ENCODE data around the gene DCST2.

DCST2 gene

DNA sequence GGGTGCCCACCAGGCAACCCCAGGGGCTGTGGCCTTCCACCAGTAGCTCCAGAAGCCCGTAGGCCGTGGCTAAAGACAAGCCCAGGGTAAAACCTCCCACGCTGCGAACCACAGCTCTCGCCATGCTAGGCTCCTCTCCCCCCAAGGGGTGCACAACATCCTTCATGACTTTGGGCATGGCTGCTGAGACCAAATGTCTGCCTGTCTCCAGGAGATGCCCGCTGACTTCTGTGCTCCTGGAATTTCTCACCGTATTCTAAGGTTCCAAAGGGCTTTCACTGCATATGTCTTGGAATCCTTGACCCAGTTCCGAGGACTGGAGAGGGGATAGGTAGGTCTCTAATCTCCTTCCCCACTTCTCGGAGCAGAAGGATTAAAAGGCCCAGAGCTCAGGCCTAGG lies at the start of gene DCST2, which contains the start of gene DCST1:
DCST2 (minus strand) TSS at position 258 of the 400 bp plus-strand sequence; CDS start at position 178, 80 bp downstream.
DCST1 (plus strand) TSS at position 301 of the 400 bp plus-strand sequence. CDS start 213 bp downstream, outside the sequence.
- no peak for DNase-seq

DNA sequence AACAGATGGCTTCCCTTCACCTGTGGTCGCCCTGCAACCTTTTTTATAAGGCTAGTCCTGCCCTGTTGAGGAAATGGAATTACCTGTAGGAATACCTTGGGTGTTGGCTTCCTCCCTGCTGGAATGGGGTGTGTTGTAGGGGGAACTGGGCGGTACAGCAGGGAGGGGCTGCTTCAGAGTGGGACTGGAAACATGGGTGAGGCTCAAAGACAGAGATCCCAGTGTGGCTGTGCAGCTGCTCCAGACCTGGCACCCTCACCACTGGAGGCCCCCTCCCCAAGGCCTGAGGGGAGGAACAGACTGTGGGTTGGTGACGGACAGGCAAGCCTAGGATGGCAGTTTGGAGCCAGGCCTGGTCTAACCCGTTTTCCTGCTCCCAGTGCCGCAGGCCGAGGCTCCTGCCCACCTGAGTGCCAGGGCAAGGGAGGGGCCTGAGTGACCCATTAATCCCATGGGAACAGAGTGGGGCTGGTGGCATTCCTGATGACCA lies 49.5 kb upstream of the DCST2 start:
- no peak for DNase-seq

DNA sequence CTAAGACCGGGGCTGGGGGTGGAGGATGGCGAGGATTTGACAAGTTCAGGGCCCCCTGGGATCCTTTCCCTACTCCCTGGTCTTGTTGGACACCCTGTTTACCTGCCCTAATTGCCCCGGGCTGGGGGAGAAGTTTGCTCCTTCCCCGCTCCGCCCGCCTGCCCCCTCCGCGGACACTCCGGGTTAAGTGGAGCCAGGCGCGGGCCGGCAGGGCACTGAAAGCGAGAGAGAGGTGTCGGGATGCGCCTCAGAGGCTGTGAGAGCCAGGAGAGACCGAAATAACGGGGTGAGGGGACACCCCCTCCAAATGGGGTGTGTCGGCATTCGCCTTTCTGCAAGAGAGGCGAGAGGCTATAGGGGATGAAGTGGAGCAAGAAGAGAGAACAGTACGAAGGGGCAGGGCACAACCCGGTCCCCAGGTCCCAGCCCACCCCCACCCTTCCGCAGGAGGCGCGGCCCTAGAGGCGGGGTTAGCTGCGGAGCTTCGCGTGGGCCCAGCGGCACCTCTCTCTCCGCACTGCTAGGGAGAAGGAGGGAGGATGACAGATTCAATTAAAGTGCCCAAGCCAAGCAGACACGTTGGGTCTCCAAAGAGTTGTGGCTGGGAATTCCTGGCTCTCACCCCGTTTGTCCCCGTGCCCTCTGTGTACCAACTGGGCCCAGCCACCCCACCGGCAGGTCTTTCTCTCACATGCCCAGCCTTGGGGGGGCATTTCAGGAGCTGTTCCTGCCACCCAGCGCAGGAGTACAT lies 48.9 kb upstream of the DCST2 start:
- DNase-seq = no peak

DNA sequence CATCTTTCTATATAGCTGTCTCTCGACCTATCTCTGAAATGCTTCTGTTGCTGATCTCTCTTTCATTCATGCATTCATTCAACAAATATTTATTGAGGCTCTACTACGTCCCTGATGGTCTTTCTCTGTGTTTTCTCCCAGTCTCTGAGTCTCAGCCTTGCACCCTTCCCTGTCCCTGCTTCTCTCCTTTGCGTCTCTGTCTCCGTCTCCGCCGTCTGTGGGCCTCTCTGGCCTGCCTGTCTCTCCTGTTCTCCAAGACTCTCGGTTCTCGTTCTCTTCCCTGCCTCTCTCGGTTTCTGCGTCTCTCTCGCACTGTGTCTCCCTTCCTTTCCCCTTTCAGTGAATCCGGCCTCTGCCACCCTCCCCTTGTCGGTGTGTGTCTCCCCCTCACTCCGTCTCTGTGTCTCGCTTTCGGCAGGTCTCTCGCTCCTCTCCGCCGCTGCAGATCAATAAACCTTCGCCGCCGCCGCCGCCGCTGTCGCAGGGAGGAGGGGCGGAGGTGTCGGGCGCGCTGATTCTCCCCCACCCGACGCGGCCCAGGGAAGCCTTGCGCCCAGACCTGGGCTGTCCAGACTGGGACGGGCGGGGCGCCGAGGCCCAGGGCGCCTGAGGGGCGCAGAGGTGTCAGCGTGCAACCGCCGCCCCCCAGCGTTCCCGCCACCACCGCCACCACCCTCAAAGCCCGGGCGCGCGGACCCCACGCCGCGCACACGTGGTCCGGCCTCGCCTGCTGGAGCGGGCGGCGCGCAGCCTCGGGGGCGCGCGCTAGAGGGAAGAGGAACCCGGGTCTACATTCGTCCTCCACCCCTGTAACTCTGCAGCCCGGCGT lies 48.1 kb upstream of the DCST2 start:
- no peak for DNase-seq

DNA sequence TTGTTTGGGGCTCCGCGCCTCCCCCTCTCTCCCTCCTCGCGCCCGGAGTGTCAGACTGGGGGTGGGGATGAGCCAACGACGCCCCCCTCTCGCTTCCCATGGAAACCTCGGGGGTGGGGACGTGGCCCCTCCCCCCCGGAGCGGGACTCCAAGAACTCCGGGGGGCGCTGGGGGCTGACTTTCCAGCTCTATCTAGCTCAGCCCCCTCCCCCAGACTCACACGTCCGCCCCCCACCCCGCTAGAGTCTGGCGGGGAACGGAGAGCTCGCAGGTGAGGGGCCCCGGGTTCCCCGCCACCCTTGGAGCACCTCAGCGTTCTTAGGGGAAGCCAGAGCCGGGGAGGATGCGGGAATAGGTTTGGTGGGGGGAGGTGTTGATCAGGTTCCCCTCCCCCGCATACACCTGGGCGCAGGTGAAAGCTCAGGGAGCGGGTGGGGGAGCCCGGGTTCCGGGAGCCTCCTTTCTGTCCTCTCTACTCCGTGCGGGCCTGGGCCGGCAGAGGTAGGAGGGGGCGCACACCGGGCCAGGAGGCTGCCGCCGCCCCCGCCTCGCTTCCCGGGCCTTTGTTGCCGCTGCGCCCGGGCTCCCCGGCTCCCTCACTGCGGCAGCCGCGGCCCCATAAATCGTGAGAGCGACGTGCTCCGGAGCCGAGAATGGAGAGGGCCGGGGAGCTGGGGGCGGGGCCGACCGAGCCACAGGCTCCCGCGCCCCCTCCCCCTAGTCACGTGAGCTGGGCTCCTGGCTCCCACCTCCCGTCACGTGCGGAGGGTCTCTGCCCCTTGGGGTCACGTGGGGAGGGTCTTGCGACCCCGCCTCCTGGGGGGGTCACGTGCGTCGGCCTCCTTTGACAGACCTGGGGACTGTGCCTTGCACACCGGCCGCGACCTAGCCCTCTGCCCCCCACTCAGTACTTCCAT lies 47.0 kb upstream of the DCST2 start:
- peak; percentile 38 for DNase-seq

DNA sequence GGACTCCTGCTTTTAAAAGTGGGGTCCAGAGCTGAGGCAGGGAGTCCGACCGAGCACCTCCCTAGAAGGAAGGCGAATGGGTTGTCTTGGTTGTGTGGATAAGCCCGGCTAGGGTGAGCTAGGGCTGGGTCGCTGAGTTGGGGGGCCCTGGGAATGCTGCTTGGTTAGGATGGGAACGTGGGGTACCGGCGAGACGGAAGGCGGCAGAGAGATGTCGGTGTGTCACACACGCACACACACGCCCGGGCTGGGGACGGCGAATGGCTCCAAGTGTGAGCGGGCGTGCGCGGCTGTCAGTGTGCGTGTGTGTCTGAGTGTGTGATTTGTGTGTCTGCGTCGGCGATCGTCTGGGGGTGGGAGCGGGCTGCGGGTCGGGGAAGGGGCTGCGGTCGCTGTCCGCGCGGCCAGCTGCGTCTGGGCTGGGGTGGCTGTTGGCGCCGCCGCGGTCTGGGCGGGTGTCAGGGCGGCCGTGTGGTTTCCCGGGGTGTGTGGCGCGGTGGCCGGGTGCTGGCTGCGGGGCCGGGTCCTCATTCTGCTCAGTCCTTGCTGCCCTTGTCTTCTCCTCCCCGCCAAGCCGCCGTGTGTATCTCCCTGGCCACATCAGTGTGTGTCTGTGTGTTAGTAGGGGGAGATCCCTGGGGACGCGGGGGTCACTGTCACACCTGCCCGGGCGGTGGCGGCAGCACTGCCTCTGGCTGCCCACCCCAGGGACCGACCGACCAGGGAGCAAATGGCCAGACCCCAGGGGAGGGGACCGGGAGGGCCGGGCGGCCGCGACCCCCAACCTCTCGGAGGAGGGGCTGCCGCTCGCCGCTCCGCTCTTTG lies 46.1 kb upstream of the DCST2 start:
- no peak for DNase-seq

DNA sequence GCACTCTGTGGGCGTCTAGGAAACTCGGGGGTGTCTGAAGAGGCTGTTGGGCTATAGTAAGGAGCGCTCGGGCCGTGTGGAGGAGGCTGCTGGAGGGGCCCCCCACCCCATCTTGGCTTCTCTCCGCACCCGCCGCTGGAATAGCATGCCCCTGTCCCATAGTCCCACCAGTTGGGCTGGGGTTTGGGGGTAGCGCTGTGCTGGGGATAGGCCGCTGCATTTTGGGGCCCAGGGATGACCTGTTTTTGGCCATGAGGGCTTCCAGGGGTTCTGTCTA lies 45.6 kb upstream of the DCST2 start:
- no peak for DNase-seq

DNA sequence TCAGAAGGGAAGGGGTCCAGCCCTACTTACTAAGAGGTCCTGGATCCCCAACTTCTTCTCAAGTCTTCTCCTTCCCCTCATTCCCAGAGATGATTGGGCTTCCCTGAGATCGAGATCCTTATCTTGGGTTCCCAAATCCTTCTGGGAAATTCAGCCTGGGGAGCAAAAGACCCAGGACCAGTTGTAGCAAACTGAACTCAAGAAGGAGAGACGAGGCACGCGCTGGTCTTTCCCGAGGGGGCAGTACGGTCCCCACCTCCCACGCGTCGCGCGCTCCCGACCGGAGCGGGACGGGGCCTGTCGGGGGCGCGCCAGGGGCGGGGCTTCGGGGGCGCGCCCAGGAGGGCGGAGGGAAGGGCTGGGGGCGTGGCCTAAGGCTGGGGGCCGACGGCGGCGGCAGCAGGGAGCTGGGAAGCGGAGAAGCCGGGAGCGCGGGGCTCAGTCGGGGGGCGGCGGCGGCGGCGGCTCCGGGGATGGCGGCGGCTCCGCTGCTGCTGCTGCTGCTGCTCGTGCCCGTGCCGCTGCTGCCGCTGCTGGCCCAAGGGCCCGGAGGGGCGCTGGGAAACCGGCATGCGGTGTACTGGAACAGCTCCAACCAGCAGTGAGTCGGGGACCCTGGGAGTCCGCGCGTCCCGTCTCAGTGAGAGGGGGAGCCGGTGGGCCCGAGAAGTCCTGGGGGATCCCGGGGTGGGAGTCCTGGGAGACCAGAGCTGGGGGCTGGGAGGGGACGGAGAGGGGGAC lies 45.1 kb upstream of the DCST2 start, which contains the start of gene EFNA3:
EFNA3 (plus strand) TSS at position 369 of the 741 bp plus-strand sequence; CDS start at position 474, 105 bp downstream.
- DNase-seq = no peak

DNA sequence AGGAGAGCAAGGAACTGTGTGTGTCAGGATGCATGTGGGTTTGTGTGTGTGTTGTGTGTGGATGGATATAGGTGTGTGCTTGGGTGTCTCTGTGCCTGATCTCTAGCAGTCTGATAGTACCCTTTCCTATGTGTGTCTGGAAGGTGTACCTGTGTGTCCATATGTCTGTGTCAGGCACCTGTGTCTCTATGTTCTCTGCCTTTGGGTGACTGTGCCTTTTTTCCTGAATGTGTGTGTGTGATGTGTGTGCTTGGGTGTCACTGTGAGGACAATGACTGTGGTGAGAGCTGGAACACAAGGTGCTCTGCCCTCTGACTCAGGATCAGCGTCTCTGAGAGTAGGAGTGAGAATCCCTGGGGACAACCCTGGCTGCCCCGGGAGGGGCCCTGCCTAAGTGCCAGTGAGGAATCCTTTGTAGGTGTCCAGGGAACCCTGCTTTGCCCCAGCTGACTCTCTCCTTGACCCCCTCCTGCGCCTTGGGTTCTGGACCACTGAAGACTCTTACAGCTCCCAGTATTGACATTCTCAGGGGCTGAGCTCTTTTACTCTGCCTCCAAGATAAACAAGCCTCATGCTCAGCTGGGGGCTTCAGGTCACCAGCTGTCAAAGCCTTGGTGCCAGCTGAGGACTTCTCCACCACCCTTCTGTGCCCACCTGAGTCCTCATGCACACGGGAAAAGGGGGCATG lies 44.3 kb upstream of the DCST2 start:
- DNase-seq = peak; percentile 41

DNA sequence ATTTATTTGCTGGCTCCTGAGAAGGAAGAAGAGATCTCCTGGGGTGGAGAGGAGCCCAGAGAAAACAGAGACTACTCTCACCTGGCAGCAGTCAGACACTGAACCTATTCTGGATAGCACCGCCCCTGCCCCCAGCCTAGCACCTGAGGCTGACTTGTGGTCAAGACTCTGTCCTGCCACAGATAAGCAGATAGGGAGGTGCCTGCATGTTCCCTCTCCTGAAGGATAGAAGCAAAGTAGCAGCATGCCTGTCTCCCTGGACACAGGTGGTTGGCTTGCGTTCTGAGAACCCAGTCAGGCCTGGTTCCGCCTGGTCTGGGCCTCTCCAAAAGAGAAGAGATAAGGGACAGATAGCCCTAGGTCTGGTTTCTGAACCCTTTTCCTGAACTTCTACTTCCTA lies 43.8 kb upstream of the DCST2 start:
- no peak for DNase-seq

DNA sequence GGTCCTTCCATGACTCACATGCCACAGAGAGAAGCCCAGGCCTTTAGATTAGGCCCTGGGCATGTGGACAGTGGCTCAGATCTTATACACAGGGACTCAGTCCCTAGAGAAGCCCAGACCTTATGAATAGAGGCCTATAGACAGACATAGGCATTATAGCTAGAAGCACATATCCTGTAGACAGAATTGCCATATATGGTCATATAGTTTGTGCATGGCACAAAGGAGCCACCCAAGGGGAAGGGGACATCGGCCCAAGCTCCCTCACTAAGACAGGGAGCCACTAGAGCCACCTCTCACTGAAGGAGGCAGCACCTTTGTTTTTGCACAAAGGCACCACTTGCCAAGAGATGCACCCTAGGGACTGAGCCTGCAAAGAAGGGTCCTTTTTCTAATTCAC lies 42.8 kb upstream of the DCST2 start:
- DNase-seq = no peak

DNA sequence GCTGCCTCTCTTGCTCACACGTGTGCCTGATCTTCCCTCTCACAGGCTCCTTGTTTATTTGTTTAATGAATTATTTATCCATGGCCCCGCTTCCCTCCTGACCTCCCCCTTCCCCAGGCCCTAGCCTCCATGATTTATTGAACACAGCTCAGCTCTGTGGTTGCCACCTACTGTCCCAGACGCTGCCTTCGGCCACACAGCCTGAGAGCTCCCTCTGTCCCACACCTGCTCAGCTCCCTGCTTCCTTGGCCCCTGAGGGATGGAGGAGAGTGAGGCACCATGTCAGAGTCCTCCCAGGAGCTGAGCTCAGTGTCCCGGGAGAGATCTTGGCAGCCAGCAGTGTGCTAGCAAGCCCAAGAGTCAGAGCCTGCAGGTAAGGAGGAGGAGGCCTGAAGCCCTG lies 42.0 kb upstream of the DCST2 start:
- DNase-seq = peak; percentile 82

DNA sequence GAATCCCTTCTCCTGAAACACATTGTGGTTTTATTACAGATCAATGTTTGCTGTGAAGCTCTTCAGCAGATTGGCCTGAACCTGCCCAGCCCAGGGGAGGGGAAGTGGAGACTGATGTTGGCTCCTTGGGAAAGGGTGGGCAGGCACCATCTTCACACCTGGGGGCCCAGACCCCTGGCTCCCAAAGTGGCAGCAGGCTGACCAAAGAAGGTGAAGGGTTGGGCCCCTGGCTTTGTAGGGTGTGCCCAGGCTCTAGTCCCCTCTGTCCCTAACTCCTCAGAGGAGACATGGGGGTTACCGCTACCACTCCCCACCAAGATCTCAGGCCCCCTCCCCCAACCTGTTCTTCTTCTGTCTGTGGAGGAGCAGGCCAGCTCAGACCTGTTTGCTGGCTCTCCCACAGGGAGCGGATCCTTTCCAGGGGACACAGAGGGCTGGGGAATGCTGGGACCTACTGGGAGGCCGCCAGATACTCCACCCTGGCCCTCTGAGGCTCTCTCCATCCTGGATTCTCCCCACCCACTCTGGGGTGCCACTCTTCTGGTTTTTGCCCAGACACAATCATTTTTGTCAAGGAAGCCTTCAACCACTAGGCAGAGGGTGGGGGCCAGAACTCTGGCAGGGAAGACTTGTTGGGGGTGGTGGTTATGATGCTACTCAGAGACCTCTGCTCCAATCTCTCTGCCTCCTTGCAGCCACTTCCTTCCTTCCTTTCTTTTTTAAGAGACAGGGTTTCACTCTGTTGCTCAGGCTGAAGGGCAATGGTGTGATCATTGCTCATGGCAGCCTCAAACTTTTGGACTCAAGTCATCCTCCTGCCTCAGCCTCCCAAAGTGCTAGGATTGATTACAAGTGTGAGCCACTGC lies 40.0 kb upstream of the DCST2 start:
- DNase-seq = no peak

DNA sequence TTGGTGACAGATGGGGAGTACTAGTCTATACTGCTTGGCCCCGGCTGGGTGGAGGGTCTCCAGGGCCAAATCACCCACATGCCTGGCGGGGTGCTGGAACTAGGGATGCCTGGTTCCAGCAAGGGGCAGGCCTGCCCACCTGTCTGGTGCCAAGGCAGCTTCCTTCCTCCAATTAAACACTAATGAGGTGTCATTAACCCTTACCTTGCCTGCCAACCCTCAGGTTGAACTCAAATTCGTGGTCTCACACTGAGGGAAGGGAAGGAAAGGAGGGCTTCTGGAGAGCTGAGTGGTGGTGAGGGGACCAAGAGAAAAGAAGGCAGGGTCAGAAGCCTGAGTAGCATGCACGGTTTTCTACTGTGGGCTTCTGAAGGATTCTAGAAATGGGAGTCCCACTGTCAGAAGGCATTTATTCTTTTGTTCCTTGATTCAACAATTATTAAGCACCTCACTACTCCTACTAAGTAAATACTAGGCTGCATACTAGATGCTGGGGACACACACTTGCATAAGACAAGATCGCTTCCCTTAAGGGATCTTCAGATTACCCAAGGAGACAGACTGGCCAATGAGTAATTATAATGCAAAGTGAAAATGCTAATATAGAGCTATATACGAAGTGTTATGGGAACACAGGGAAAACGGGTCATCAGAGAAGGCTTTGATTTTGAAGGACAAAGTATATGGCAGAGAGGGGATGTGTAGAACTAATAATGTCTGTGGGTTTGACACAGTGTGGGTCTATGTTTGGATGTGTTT lies 39.1 kb upstream of the DCST2 start:
- no peak for DNase-seq

DNA sequence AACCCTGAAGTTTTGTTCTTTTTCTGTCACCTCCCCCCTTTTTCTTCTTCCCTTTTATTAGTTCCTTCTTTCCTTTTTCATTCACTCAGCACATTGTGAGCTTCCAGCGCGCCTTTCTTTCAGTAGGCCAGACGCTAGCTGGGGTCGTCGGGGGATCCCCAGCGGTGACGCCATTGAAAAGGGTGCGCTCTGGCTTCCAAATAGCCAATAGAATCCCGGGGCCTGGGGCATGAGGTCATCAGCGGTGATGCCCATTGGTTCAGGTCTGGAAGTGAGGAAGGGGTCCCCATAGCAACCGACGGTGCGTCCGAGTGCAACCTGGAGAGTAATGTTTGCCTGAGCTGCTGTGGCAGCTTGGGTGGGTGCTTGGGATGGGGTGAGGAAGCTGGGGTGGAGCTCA lies 38.1 kb upstream of the DCST2 start:
- peak; percentile 84 for DNase-seq

DNA sequence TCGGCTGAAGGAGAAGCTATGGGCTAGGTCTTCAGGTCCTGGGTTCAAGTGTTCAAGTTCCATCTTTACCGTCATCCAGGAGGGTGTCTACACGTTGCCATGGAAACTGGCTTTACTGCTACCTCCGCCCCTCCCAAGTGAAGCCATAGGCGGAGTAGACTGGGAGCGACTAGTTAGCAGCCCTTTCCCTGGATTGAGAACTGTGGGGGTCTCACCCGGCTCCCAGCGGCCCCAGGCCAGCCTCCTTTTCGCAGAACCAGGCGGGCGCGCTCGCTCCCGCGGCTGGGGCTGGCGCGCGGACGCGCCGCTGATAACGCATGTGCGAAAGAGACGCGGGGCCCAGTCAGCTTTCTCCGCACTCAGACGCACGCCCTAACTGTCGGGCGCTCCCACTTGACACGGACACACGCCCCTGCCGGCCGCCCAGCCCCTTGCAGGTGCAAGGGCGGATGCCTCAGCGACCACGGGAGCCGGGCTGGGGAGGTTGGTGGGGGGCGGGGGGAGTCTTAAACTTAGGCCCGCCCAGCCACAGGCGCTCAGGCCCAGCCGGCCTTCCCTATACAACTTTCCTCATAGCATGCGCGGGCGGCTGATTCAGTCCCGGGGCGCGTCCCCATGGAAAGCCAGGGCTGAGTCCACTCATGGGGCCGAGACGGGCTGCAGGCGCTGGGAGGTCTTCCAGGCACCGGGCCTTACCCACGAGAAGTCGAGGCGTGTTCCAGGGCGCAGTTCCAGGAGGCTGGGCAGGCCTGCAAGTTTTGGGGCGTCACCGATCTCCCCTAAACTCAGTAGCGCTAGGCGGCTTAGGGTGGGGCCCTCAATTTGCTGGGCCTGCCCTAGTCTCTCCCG lies 37.4 kb upstream of the DCST2 start:
- peak; percentile 73 for DNase-seq

DNA sequence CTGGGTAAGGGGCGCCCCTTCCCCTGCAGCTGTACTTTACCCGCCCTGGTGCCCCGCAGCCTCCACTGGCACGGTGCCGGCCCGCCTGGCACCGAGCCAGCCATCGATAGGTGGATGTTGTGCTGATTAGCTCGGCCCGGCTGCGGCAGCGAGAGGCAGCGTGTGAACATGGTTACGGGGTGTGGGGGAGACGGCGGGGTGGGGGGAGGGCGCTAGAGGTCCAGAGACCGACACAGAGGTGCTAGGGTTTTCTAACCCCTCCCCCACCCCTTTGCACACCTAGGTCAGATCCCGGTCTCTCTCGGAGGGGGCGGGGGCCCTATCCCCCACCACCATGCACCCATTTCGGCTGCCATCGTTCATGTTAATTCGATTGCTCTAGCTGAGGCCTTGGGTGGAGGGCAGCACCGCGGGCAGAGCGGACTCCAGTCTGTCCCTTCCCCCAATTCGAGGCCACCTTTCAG lies 36.6 kb upstream of the DCST2 start:
- no peak for DNase-seq
